ENCODE data around the gene OR2T5.
"Not testable (repeated sequence)": the region's sequence is repeated elsewhere in the genome, so short reads cannot be mapped to it uniquely, and the experiment has no call there.

OR2T5 gene, protein sequence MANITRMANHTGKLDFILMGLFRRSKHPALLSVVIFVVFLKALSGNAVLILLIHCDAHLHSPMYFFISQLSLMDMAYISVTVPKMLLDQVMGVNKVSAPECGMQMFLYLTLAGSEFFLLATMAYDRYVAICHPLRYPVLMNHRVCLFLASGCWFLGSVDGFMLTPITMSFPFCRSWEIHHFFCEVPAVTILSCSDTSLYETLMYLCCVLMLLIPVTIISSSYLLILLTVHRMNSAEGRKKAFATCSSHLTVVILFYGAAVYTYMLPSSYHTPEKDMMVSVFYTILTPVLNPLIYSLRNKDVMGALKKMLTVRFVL

DNA sequence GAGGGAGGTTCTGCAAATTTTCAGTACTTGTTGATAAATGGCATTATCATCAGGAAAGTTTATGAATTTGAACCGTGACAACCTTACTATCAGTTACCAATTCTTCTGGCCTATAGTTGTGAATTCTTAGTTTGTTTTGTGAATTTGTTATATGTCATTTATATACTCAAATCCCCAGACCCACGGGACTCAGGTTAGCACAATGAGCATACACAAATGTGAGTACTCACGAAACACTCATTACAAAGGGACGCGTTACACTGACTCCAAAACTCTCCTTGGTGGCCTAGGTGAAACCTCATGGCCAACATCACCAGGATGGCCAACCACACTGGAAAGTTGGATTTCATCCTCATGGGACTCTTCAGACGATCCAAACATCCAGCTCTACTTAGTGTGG lies at the start of gene OR2T5:
Gene OR2T5, plus strand, starts transcription at position 301 of the 400 bp plus-strand sequence. Its CDS starts 0 bp downstream, at position 301.
- DNase-seq (ENCODE audit: low spot score), result not testable (repeated sequence)

DNA sequence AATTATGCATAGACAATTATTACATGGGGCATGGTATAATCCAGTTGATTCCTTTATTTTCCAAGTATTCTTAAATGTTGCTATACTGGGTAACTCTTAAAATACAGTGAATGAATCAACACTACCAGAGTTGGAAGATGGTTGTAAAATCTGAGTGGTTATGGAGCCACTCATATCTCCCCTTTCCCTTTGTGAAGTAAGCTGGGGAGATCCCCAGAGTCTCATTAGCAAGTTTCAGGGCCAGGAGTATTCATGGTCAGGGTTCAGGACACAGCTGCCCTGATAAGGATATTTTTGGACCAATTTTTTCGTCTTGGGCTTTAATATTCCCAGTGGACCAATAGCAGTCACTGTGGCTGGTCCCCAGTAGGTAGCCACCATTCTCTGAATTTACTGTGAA lies 49.7 kb upstream of the OR2T5 start:
- DNase-seq (ENCODE audit: low spot score), result not testable (repeated sequence)

DNA sequence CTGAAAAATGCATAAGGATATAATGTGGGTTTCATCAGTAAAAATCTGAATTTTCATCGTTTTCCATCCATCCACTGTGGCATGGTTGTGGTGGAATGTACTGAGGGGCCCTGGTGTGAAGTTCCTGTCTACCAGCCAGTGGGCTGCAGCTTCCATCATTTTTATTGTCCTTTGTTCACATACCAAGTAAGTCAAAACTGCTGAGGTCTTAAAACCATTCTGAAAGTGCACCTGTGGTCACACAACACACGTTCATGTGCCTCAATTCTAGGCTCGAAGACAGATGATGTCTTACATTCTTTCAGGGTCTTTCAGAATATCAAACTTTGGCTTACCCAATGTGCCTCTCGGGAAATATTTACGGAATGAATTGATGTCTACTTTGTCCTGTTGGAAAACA lies 49.1 kb upstream of the OR2T5 start:
- DNase-seq (ENCODE audit: low spot score), result not testable (repeated sequence)

DNA sequence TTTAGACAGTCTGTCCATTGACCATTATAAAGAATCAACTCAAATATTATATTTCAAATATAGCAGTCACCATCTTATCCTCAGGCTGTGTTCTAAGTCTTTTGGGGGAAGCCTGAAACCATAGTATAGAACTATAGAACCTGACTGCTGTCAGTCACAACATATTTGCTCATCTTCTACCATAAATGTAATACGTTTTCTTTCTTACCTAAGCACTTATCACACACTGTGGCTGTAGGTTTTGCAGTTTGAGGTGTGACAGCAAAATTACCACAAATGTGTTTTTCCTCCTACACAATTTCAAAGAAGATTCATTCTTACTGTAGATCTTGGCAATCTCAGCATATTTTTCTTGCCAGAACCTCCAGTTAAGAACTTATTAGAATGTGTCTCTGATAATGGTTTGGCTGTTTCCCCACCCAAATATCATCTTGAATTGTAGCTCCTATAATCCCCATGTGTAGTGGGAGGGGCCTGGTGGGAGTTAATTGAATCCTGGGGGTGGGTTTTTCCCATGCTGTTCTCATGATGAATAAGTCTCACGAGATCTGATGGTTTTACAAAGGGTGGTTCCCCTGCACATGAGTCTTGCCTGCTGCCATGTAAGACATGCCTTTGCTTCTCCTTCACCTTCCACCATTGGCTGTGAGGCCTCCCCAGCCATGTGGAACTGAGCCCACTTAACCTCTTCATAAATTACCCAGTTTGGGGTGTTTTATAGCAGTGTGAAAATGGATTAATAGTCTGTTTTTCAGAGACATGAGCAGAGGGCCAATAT lies 45.7 kb upstream of the OR2T5 start:
- not testable (repeated sequence) for DNase-seq (ENCODE audit: low spot score)

DNA sequence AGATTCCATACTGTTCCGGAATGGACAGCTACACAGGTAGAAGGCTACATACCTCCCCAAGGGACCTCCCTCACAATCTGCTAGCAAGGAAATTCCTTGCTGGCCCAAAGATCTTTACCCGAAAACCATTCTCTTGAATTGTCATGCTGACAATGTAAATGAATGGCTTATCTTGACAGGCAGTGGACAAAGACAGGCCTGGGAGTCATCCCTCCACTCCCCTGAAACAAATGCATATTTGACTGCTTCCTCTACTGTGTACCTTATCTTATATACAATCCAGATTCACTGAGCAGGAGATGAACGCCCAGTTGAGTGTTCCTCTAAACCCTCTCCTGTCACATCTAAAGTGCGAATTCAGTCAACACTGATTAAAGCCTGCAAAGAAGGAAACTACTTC lies 43.8 kb upstream of the OR2T5 start:
- DNase-seq (ENCODE audit: low spot score), result not testable (repeated sequence)

DNA sequence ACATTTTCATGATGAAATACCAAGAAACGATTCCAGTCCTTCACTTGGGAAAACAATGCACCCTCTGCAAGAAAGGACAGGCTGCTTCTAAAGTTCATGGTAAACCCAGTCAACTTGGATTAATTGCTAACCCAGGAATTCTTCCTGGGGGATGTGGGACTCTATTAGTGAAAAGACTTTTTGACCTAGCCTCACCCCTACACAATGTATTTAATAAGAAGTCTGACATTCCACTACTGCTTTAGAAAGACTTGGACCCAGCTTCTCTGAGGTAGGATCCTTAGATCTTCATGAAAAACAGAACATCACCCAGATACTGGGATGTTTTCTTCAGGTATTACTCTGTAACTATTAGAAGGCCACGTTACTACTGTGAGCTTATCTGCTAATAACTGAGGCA lies 43.0 kb upstream of the OR2T5 start, which contains the start of gene OR2T2:
Gene OR2T2, plus strand, starts transcription at position 239 of the 400 bp plus-strand sequence. CDS start 7,161 bp downstream, outside the sequence.
- not testable (repeated sequence) for DNase-seq (ENCODE audit: low spot score)

DNA sequence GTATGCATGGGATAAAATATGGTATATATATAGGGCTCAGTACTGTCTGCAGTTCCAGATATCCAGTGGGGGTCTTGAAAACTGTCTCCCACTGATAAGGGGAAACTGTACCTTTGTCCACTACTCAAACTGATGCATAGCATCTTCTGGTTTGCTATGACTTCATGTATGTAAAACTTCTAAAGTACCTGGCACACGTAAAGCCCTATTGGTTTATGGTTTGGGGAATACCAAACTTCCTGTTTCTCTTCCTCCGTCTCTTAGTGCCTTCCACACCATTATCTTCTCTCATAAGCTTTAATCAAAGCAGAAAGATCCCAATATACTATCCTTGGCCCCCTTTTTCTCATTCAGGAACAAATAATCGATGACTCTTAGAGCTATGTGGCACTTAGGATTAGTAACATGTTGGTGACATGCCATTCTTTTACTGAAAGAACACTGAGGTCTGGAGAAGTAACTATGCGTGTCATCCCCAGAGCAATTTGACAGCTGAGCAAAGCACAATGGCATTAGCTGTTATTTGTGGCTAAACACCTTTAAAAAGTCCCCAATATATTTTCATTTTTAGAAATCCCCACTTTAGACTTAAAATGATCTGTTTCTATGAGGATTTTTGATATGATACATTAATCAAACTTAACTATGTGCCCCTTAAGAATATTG lies 39.8 kb upstream of the OR2T5 start:
- not testable (repeated sequence) for DNase-seq (ENCODE audit: low spot score)

DNA sequence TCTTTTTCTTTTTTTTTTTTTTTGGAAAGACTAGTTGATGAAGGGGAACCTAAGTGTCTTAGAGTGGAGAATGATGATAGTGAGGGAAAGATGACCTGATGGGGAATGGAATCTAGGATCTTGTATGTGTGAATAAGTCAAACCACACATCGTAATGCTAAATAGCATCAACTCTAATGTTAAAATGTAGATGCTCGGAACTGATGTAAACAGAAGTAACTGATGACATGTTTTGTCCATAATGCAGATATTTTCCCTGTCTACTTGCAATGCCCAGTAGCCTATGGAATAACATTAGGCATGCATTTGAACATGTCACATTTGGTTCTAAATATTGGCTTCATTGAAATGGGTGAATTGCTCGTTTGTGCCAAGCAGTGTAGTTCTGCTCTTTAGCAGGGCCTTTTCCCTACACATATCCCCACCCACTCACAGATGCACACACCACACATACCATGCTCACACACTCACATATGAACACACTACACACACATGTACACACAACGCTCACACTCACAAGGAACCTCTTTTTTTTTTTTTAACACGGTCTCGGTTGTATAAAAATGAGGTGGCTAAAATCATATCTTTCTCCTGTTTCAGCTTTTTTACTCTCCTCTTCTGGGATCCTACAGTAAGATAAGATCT lies 38.4 kb upstream of the OR2T5 start:
- DNase-seq (ENCODE audit: low spot score), result not testable (repeated sequence)

DNA sequence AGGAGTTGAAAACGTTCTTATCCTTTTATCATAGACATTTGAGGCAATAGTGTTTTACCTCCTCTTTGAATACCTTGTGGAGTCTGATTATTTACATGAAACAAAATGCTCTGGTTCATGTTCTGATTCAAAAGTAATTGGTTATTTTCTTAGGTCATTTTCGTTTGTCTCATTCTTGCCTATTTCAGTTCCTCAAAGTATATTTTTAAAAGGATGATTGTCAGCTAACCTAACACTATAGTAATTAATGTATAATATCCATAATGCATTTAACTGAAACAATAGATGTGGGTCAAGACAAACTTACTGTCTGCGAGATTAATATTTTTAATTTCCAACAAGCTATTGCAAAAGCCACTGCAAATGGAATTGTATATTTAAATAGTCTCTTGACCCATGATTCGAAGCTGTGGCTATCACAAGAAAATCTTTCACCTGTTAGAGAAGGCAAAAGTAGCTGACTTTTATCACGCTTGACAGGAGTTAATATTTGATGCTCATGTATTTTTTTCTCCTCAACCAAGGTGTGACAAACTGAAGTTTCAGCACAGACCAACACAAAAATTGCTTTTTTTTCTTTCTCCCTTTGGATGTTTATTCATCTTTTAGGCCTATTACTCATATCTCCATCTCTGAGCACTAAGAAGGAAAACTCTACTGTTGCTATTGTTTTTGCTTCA lies 37.8 kb upstream of the OR2T5 start:
- not testable (repeated sequence) for DNase-seq (ENCODE audit: low spot score)

DNA sequence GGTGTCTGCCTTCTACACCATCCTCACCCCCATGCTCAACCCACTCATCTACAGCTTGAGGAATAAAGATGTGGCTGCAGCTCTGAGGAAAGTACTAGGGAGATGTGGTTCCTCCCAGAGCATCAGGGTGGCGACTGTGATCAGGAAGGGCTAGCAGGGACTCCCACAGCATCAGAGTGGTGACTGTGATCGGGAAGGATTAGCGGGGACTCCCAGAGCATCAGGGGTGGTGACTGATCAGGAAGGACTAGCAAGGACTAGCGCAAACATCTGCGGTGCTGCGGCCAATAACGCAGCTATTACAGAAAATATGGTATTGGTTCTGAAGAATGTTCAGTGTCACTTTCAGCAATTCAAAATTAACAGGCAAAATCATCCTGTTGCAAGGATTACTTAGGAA lies 34.8 kb upstream of the OR2T5 start:
- DNase-seq (ENCODE audit: low spot score), result not testable (repeated sequence)

DNA sequence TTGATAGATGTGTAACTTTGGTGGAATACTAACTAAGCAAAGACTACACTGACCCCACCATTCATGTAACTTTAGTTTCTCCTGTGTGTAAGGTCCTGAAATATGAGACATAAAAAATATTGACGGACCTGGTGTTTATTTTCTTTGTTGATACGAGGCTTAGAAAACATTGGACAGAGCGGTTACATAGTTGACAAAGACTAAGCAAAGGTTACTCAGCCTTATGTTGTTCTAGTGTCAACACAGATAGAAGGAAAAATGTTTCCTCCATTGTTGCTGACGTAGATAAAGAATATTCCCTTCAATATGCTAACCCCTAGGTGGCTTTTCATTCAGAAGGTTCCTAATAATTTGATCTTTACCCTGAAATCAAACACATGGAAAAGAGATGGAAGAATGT lies 33.3 kb upstream of the OR2T5 start:
- not testable (repeated sequence) for DNase-seq (ENCODE audit: low spot score)

DNA sequence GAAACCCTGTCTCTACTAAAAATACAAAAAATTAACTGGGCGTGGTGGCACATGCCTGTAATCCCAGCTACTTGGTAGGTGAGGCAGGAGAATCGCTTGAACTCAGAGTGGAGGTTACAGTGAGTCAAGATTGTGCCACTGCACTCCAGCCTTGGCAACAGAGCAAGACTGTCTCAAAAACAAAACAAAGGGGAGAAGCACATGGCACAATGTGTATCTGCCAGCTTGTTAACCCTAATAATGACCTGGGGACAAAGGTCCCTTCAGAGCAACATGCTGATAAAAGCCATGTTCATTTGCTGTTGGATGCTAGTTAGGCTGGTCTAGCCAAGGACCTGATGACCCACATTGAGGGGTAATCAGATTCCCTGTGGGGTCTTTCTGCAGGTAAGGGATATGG lies 31.8 kb upstream of the OR2T5 start:
- not testable (repeated sequence) for DNase-seq (ENCODE audit: low spot score)

DNA sequence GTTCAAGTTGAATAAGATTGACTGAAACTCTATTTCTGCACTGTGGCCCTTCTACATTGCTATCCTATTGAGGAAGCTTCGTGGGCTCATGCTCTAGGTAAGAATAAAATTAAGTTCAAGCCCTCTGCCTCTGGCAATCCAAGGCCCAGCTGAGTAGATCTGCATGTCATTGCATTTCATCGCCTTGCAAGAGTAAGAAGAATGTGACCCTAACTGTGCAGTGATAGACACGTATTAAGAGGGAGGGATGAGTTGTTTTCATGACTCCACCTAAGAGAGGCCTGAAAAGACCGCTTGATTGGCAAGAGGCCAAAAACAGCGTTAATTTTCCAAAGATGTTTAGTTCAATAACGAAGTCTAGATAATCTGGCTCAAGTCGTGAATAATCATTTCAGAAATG lies 29.3 kb upstream of the OR2T5 start:
- not testable (repeated sequence) for DNase-seq (ENCODE audit: low spot score)

DNA sequence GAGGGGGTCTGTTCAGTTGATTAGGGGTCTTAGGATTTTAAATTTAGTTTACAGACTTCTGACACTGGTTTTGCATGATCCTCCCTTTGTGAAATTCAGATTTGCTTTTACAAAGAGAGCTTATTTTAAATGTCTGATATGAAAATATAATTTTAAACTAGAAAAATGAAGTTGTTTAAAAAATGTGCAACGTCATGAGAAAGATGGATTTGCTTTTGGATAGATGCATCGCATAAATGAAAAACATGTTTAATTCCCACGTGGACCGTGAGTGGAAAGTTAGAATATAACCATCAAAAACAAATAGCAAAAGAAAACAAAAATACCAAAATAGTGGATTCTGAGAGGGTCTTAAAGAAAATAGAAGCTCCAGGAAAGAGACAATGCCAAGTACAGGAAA lies 17.2 kb upstream of the OR2T5 start:
- DNase-seq (ENCODE audit: low spot score), result no peak

DNA sequence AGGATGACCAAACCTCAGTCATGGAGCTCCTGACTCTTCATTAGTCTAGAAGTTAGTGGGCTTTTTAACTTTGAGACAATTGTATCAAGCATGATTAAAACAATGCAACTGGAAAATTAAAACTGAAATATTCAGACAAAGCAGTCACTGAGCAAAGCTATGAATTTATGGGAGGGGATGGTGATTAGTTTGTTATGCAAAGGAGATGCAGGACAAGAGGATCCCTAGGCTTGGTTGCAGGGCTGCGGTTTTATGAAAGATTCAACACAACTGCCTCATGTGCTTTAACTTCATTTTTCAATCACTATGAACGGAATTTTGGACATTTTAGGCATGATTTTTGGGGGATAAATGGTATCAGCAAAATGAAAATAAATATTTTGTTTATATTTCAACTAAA lies 16.3 kb upstream of the OR2T5 start:
- DNase-seq (ENCODE audit: low spot score), result not testable (repeated sequence)

DNA sequence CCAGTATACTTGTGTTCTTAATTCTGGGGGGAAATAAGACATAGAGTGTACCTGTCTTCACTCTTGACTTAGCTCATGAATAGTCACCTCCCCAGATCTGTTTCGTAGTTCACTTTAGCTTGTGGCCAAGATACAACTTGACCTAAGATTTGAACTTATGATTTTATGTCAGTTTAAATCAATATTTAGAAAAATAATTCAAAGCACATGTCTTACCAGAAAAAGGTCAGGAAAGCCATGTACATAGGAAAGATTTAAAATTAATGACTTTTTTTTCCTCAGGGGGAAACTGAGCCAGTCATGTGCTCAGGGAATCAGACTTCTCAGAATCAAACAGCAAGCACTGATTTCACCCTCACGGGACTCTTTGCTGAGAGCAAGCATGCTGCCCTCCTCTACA lies 15.3 kb upstream of the OR2T5 start, which contains the start of gene OR2T3:
Gene OR2T3, plus strand, starts transcription at position 301 of the 400 bp plus-strand sequence. Its CDS starts 0 bp downstream, at position 301.
- DNase-seq (ENCODE audit: low spot score), result not testable (repeated sequence)

DNA sequence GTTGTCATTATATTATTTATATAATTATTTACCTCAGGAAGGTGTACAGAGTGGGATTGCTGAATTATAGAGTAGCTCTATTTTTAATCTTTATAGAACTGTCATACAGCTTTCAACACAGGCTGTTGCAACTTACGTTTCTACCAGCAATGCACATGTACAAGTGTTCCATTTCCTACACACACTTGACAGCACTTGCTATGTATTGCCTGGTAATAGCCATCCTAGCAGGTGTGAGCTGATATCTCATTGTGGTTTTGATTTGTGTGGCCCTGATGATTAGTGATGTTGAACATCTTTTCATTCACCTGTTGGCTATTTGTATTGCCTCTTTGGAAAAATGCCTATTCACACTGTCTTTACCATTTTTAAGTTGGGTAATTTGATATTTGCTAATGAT lies 12.7 kb upstream of the OR2T5 start:
- not testable (repeated sequence) for DNase-seq (ENCODE audit: low spot score)

DNA sequence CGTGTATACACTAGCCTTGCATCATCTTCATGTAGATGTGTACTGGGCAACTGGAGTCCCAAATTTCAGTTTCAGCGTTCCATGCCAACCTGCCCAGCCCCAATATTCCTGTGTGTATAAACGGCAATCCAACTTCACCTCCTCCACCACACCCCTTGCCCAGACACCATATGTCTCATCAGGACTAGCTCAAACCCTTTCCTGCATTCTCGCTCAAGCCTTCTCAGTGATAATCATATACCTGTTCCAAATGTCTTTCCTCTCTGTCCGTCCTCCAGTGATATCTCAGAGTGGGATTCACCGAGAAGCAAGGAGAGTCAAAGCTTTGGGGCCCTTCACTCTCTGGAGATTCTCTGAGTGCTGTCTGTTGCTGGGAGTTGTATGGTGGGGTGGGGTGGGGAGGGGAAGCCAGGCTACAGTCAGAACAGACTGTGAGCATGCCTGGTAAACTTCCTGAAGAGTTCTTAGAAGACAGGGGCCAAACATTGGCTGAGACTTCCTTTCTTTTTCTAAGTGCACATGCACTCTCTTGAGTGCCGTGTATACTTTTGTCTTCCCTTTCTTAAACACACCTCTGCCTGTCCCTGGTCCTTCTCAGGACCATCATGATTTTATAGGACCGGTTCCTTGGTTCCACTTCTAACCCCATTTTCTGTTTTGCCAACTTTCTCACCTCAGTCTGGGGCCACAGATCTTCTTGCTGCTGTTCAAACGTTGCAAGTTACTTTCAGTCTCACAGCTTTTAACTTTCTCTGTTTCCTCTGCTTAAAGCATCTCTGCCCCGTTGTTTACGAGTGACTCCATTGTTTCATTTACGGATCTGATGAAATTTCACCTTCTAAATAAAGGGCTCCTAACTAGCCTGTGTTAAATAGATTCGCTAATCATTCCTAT lies 6.5 kb upstream of the OR2T5 start:
- DNase-seq (ENCODE audit: low spot score), result not testable (repeated sequence)

DNA sequence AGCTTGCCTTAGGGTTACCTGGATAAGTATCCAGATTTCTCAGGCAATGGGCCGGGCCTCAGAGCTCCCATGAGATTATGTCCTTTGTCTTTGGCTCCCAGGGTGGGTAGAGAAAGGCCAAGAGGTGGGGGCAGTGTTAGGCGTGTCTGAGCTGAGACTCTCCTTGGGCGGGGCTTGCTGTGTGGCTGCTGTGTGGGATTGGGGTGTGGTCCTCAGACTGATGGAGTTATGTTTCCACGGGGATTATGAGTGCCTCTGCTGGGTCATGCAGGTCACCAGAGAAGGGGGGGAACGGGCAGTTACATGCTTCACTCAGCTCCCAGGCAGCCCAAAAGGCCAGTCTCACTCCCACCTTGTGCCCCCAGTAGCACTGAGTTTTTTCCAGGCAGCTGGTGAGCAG lies 8.3 kb downstream of the OR2T5 start:
- DNase-seq (ENCODE audit: low spot score), result not testable (repeated sequence)

All from hematopoietic multipotent progenitor cell treated with erythropoietin and hydrocortisone succinate and interleukin-3 and kit ligand, for 17 days (in vitro differentiated cells).